PFSK-1 (cell line): ENCODE data around the gene ANXA2R.

ENCODE experiments used
- FOXP2 ChIP-seq: optimal IDR thresholded peaks from 2 replicates; pipeline ENCODE3; 2011; ENCODE audit warnings: borderline replicate concordance, control low read depth, inconsistent platforms; ENCODE audit not compliant: insufficient read depth; ENCODE audit errors: extremely low read length, extremely low read depth
- POLR2AphosphoS5 ChIP-seq: IDR thresholded peaks from 2 replicates; pipeline ENCODE4 v1.6.1; 2012; ENCODE audit warnings: low read depth, mild to moderate bottlenecking, control low read depth, low read length, moderate library complexity
- SIN3A ChIP-seq: IDR thresholded peaks from 2 replicates; pipeline ENCODE4 v1.6.1; 2012; ENCODE audit warnings: mild to moderate bottlenecking, low read length, moderate library complexity, borderline replicate concordance; ENCODE audit not compliant: insufficient read depth
- TAF1 ChIP-seq: IDR thresholded peaks from 2 replicates; pipeline ENCODE4 v1.6.1; 2012; ENCODE audit warnings: low read length, control low read depth, borderline replicate concordance; ENCODE audit not compliant: insufficient read depth
- TF ChIP-seq, protein P1 (sequence below), 2 experiments: IDR thresholded peaks; 2 replicates each; pipeline versions ENCODE4 v1.6.1 to v1.8.0; 2011 to 2012; ENCODE audit warnings: low read depth in 2 of 2, low read length in 2 of 2, control low read depth in 1 of 2, inconsistent platforms in 1 of 2, mild to moderate bottlenecking in 1 of 2, moderate library complexity in 1 of 2; ENCODE audit not compliant: insufficient read depth in 1 of 2

DNA sequence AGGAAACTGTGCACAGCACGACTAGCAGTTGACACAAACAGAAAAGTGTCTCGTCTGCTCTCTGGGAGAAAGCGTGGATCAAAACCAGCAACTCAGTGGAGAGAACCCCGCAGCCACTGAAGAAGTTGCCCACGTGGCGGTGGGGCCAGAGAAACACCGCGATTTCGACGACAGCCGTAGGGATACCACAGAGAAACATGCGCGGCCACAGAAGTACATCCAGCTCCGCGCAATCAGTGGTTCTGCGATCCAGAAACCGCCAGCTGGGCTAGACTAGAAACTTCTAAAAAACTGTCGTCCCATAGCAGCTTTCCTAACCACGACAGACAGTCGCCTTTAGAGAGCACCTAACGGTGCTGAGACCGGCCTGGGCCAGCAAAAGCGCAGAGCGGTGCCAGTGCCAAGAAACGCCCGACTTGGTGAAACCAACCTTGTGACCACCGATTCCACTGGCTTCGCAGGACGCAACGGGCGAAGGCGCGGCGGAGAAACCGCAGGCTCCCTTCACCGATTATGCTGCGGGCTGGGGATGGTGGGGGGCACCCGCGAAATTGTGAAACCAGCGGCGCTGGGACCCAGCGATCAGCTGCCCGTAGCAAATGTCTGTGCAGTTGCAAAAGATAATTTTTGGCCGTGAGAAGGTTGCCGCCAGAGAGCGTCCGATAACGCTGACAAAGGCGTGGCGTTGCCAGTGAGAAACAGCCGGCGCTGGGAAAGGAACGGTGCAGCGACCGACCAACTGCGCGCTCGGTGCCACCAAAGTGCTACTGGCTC, 2.7 kb upstream of the ANXA2R start:
- TF ChIP-seq POLR2AphosphoS5: no peak; the same call in 1 of the 2 replicates
- TF ChIP-seq TAF1: no peak
- TF ChIP-seq, protein P1, sequence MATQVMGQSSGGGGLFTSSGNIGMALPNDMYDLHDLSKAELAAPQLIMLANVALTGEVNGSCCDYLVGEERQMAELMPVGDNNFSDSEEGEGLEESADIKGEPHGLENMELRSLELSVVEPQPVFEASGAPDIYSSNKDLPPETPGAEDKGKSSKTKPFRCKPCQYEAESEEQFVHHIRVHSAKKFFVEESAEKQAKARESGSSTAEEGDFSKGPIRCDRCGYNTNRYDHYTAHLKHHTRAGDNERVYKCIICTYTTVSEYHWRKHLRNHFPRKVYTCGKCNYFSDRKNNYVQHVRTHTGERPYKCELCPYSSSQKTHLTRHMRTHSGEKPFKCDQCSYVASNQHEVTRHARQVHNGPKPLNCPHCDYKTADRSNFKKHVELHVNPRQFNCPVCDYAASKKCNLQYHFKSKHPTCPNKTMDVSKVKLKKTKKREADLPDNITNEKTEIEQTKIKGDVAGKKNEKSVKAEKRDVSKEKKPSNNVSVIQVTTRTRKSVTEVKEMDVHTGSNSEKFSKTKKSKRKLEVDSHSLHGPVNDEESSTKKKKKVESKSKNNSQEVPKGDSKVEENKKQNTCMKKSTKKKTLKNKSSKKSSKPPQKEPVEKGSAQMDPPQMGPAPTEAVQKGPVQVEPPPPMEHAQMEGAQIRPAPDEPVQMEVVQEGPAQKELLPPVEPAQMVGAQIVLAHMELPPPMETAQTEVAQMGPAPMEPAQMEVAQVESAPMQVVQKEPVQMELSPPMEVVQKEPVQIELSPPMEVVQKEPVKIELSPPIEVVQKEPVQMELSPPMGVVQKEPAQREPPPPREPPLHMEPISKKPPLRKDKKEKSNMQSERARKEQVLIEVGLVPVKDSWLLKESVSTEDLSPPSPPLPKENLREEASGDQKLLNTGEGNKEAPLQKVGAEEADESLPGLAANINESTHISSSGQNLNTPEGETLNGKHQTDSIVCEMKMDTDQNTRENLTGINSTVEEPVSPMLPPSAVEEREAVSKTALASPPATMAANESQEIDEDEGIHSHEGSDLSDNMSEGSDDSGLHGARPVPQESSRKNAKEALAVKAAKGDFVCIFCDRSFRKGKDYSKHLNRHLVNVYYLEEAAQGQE (IDR thresholded peaks at IDR 0.05; ENCODE audit: insufficient read depth in 1 of 2, low read depth in 2 of 2, low read length in 2 of 2): peak in 1 of 2 experiments; percentile 17; a peak in 1 of 4 replicates
- TF ChIP-seq SIN3A: 0 out of 2 replicates have a peak, but pooled peaks have one; percentile 25
- TF ChIP-seq FOXP2: no peak
